Chondrocyte (in vitro differentiated cells): ENCODE data around the gene LYL1. TPM values are rescaled to one million over a fixed set of nuclear protein-coding genes. Genes with fewer than 3 reads are reported as not detected.

Experiments used
- DNase-seq: peaks from one replicate; pipeline ENCODE4 v3.0.0; 2021; ENCODE audit warnings: mixed read lengths, low spot score
- H3K27ac Mint-ChIP-seq: one replicate; pipeline ENCODE4 v1.8.0; 2021; ENCODE audit warnings: mild to moderate bottlenecking, moderate library complexity, mixed read lengths; ENCODE audit not compliant: unreplicated experiment
- H3K27me3 Mint-ChIP-seq: 2 replicates; pipeline ENCODE4 v1.8.0; 2021; ENCODE audit warnings: low read depth, mixed read lengths
- H3K36me3 Mint-ChIP-seq: 2 replicates; pipeline ENCODE4 v1.8.0; 2021; ENCODE audit warnings: low read depth, mixed read lengths
- H3K4me1 Mint-ChIP-seq: 2 replicates; pipeline ENCODE4 v1.8.0; 2021; ENCODE audit warnings: low read depth, mild to moderate bottlenecking, mixed read lengths
- H3K4me3 Mint-ChIP-seq: one replicate; pipeline ENCODE4 v1.8.0; 2021; ENCODE audit warnings: mild to moderate bottlenecking, moderate library complexity, mixed read lengths; ENCODE audit not compliant: unreplicated experiment
- H3K9me3 Mint-ChIP-seq: 2 replicates; pipeline ENCODE4 v1.8.0; 2021; ENCODE audit warnings: low read depth, mixed read lengths
- total RNA-seq: library from RNA; stranded (reverse); gene quantifications from 3 replicates; pipeline ENCODE4 v1.2.1, GENCODE V29; 2021
- TF ChIP-seq, protein P1 (sequence below): fragments of 200-600 bp; sonication (generic); IDR thresholded peaks from 2 replicates; pipeline ENCODE4 v1.5.0; 2021; ENCODE audit warnings: antibody characterized with exemption, mild to moderate bottlenecking, moderate library complexity

The LYL1 gene
- total RNA-seq, 1 donor from 2014 or later = 0.47 TPM

DNA sequence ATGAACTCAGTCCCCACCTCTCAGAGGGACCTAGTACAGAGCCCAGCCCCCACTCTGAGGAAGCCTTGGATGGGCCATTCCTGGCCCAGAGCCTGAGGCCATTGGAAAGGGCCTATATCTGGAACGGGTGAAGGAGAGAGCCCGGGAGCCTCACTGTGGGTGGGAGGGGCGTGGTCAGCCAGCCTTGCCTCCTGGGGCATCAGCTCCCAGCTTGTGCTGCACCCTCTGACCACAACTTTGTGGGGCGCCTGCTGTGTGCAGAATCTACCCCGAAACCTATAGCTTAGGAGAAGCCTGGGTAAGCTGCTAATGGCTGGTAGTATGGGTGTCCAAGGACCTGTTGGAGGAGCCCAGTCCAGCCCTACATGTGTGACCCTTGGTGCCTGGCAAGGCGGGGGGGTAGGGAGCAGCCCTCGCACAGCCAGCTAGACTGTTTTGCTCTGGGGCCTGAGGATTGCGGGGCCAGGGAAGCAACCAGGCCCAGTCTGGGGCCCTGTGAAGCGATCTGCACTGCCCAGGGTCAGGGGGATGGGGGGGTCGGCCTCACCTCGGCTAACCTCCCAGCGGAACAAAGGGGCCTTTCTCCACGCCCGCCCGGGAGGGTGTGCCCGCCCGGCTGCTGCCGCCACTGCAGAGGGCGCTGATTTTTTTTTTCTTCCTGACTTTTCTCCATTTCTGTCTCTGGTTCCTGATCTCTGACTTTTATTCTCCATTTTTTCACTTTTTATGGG lies 42.3 kb downstream of the LYL1 start:
- peaks cover 1% of the 10 kb centered on the region for H3K36me3 Mint-ChIP-seq
- peaks cover 80% of the 10 kb centered on the region for H3K4me1 Mint-ChIP-seq
- TF ChIP-seq, protein P1, sequence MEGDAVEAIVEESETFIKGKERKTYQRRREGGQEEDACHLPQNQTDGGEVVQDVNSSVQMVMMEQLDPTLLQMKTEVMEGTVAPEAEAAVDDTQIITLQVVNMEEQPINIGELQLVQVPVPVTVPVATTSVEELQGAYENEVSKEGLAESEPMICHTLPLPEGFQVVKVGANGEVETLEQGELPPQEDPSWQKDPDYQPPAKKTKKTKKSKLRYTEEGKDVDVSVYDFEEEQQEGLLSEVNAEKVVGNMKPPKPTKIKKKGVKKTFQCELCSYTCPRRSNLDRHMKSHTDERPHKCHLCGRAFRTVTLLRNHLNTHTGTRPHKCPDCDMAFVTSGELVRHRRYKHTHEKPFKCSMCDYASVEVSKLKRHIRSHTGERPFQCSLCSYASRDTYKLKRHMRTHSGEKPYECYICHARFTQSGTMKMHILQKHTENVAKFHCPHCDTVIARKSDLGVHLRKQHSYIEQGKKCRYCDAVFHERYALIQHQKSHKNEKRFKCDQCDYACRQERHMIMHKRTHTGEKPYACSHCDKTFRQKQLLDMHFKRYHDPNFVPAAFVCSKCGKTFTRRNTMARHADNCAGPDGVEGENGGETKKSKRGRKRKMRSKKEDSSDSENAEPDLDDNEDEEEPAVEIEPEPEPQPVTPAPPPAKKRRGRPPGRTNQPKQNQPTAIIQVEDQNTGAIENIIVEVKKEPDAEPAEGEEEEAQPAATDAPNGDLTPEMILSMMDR = no peak
- H3K27ac Mint-ChIP-seq = peak overlapping the region; percentile 41
- DNase-seq = no peak
- H3K4me3 Mint-ChIP-seq = peak overlapping the region; percentile 64
- no peaks in the 10 kb centered on the region for H3K9me3 Mint-ChIP-seq
- H3K27me3 Mint-ChIP-seq = peaks cover 1% of the 10 kb centered on the region

DNA sequence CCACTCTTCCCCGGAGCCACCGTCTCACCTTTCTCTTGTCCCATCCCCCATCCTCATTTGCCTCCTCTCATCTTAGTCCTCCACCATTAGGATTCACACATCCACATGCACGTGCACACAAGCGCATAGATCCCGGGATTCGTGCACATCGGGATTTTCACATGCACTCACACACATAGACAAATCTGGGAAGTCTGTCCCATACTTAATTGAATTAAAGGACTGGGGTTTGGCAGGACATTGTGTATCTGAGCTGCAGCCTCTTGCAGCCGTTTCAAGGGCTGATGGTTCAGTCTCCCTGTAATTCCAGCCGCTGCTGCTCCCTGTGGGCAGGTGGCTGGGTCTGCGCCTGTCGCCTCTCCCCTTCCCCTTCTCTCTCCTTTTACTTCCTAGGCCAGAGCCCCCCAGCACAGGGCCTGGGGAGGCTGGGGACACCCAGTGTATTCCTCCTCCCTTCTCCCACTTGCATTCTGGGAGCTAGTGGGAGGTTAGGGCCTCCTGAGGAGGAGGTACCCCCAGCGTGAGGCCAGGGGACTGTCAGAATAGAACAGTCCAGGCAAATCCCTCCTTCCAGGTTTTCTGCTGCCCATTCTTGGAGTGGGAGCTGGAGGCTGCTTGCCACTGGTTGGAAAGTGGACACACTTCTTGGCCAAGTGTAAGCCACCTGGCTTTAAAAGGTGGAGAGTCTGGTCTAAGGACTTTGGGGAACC lies 43.6 kb downstream of the LYL1 start:
- TF ChIP-seq, protein P1 = peak; percentile 32
- DNase-seq = no peak
- Mint-ChIP-seq H3K4me3 (no peak overlapping the region), H3K4me1 (peaks cover 90% of the 10 kb centered on the region), H3K27me3 (no peaks in the 10 kb centered on the region), H3K27ac (peak overlapping the region; percentile 64), H3K36me3 (no peaks in the 10 kb centered on the region), H3K9me3 (no peaks in the 10 kb centered on the region)

DNA sequence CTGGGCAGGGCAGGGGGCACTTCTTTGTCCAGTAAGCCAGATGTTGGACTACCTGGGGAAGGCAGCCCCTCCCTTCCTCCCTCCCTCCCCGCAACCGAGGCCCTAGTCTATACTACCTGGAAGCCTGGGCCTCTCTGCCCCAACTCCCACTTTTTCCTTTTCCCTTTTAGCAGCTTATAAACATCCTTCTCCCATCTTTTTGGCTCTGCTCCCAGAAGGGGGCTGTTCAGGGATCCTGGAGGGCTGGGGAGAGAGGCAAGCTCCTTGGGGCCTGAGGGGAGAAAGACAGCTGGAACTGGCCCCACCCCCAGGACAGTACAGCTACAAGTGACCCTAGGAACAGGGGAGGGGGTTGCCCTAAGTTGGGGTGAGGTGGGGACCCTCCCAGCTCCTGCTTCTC lies 44.9 kb downstream of the LYL1 start:
- no peaks in the 10 kb centered on the region for H3K9me3 Mint-ChIP-seq

DNA sequence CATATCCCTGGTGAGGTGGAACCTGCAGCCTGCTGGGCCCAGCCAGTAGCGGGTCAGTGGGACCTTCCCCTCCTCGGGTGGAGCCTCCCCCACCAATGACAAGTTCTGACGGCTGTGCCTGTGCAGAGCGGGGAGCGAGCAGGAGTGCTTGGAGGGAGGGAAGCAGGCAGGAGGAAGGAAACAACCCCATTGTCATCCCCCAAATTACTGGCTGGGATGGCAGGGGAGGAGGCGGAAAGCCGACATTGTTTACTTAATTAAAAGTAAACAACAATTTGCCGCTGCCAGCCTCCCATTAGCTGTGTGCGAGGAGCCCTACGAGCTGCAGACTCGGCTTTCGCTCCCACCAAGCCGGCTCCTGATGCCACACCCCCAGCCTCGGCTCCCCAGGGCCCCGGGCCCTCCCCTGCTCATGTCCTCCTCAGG lies 45.5 kb downstream of the LYL1 start:
- H3K27ac Mint-ChIP-seq = peak overlapping the region; percentile 8
- H3K4me1 Mint-ChIP-seq = peaks cover 94% of the 10 kb centered on the region
- no peaks in the 10 kb centered on the region for H3K27me3 Mint-ChIP-seq

More for the DNA sequence above, 44.9 kb downstream of the LYL1 start:
- no peak overlapping the region for H3K4me3 Mint-ChIP-seq
- no peak for DNase-seq
- H3K27ac Mint-ChIP-seq = peak overlapping the region; percentile 85
- H3K36me3 Mint-ChIP-seq = no peaks in the 10 kb centered on the region
- H3K27me3 Mint-ChIP-seq = no peaks in the 10 kb centered on the region
- H3K4me1 Mint-ChIP-seq = peaks cover 91% of the 10 kb centered on the region
- TF ChIP-seq, protein P1 = no peak

DNA sequence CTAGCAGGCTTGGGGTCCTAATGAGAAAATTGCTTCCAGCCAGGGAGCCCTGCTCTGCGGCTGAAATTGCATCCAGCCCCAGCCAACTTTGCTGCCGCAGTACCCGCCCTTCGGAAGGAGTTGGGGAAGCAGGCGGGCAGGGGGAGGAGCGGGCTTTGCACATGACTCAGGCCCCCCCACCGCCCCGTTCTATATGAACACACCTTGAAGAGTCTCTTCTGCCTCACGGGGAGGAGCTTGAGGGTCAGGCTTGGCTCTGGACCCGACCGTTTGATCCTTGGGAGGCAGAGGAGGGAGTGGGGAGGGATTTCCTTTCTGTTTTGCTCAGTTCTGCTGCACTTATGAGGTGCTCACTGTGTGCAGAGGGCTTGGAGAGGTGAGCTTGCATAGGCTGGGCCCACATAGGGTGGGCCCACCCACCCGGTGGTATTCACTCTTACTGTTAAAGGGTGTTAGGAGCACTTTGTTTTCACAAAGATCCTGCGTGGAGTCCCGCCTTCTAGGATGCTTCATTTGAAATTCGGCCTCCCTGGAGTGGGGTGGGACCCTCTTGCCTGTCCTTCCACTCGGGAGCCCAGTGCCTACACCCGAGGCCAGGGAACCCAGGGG lies 46.5 kb downstream of the LYL1 start:
- H3K4me1 Mint-ChIP-seq = peaks cover 94% of the 10 kb centered on the region
- H3K27me3 Mint-ChIP-seq = no peaks in the 10 kb centered on the region
- DNase-seq = no peak
- no peaks in the 10 kb centered on the region for H3K36me3 Mint-ChIP-seq
- no peaks in the 10 kb centered on the region for H3K9me3 Mint-ChIP-seq
- H3K27ac Mint-ChIP-seq = peak overlapping the region; percentile 98
- H3K4me3 Mint-ChIP-seq = peak overlapping the region; percentile 53
- TF ChIP-seq, protein P1 = no peak

More for the DNA sequence above, 45.5 kb downstream of the LYL1 start:
- no peak for DNase-seq
- Mint-ChIP-seq H3K4me3 (no peak overlapping the region), H3K9me3 (no peaks in the 10 kb centered on the region), H3K36me3 (no peaks in the 10 kb centered on the region)
- TF ChIP-seq, protein P1 = no peak
